Measurements from ENCODE around the gene INIP.

INIP gene

GRCh38 chr9:112670991-112671625 is 46.8 kb downstream of the INIP start:
- DNase-seq (ENCODE audit: low spot score) = no peak

GRCh38 chr9:112669326-112669725 is 48.6 kb downstream of the INIP start:
- no peak for DNase-seq (ENCODE audit: low spot score)

- peak; percentile 57 for DNase-seq (ENCODE audit: low spot score)
These were observed 52.6 kb downstream of the INIP start for GRCh38 chr9:112665347-112665746.

- DNase-seq (ENCODE audit: low spot score) = no peak
These were observed 53.4 kb downstream of the INIP start for GRCh38 chr9:112664531-112664930.

GRCh38 chr9:112663681-112664080 is 54.2 kb downstream of the INIP start:
- DNase-seq (ENCODE audit: low spot score) = no peak

- DNase-seq (ENCODE audit: low spot score) = no peak
These were observed 58.0 kb downstream of the INIP start for GRCh38 chr9:112659906-112660305.

- DNase-seq (ENCODE audit: low spot score) = no peak
These were observed 62.2 kb downstream of the INIP start for GRCh38 chr9:112655668-112656067.

- DNase-seq (ENCODE audit: low spot score) = no peak
These were observed 63.6 kb downstream of the INIP start for GRCh38 chr9:112654282-112654681.

GRCh38 chr9:112648624-112649023 is 69.3 kb downstream of the INIP start:
- no peak for DNase-seq (ENCODE audit: low spot score)

- DNase-seq (ENCODE audit: low spot score) = no peak
These were observed 70.3 kb downstream of the INIP start for GRCh38 chr9:112647596-112647995.

- DNase-seq (ENCODE audit: low spot score) = no peak
These were observed 75.8 kb downstream of the INIP start for GRCh38 chr9:112642126-112642525.

GRCh38 chr9:112640311-112640710 is 77.6 kb downstream of the INIP start:
- DNase-seq (ENCODE audit: low spot score) = no peak

All from GM03348 (cell line).